H1 (cell line): ENCODE measurements around the gene WDR19.

Source experiments
- CTCF ChIP-seq, 3 experiments: IDR thresholded peaks; 1 replicate in 2 of 3; 2 replicates in 1 of 3; pipeline versions ENCODE4 v1.5.1 to v1.6.1; 2011; ENCODE audit warnings: low read length in 3 of 3, mild to moderate bottlenecking in 3 of 3, inconsistent platforms in 2 of 3, low read depth in 1 of 3, moderate library complexity in 1 of 3; ENCODE audit not compliant: insufficient read depth in 1 of 3; ENCODE audit errors: control extremely low read depth in 1 of 3
- EGR1 ChIP-seq: IDR thresholded peaks from 2 replicates; pipeline ENCODE4 v1.6.1; 2011; ENCODE audit warnings: low read depth, low read length, borderline replicate concordance
- EP300 ChIP-seq, 2 experiments: IDR thresholded peaks; 1 replicate in 1 of 2; 2 replicates in 1 of 2; pipeline ENCODE4 v1.6.1; 2011 to 2012; ENCODE audit warnings: low read depth in 2 of 2, low read length in 2 of 2, mild to moderate bottlenecking in 2 of 2, borderline replicate concordance in 1 of 2, inconsistent platforms in 1 of 2, moderate library complexity in 1 of 2
- HDAC2 ChIP-seq, 2 experiments: fragments of 300-600 bp in 1 of 2; sonication (generic) in 1 of 2; IDR thresholded peaks; 2 replicates each; pipeline ENCODE4 v1.6.1; 2011 to 2012; ENCODE audit warnings: low read depth in 2 of 2, low read length in 2 of 2, mild to moderate bottlenecking in 2 of 2, moderate library complexity in 2 of 2, borderline replicate concordance in 1 of 2, inconsistent platforms in 1 of 2
- PHF8 ChIP-seq: fragments of 200-600 bp; sonication (generic); conservative IDR thresholded peaks from 2 replicates; pipeline ENCODE4 v1.7.1; 2012; ENCODE audit warnings: low read depth, mild to moderate bottlenecking, inconsistent platforms, low read length, moderate library complexity
- POLR2A ChIP-seq, 2 experiments: IDR thresholded peaks; 1 replicate in 1 of 2; 2 replicates in 1 of 2; pipeline ENCODE4 v1.6.1; 2011; ENCODE audit warnings: low read depth in 2 of 2, low read length in 2 of 2, mild to moderate bottlenecking in 2 of 2; ENCODE audit errors: control extremely low read depth in 1 of 2
- POLR2AphosphoS5 ChIP-seq: IDR thresholded peaks from 2 replicates; pipeline ENCODE4 v1.6.1; 2011; ENCODE audit warnings: low read depth, low read length
- RAD21 ChIP-seq, 2 experiments: IDR thresholded peaks in 1 of 2; conservative IDR thresholded peaks in 1 of 2; 2 replicates each; pipeline ENCODE4 v1.6.1; 2011; ENCODE audit warnings: low read depth in 2 of 2, low read length in 2 of 2, improper control_type of control experiment in 1 of 2, inconsistent platforms in 1 of 2, mild to moderate bottlenecking in 1 of 2, moderate library complexity in 1 of 2
- RFX5 ChIP-seq: IDR thresholded peaks from 2 replicates; pipeline ENCODE4 v1.6.1; 2011; ENCODE audit warnings: low read depth, low read length, improper control_type of control experiment, borderline replicate concordance

GRCh38 chr4:39285853-39286252 is 103.5 kb downstream of the WDR19 start:
- TF ChIP-seq CTCF (IDR thresholded peaks at IDR 0.05; ENCODE audit: control extremely low read depth in 1 of 3, insufficient read depth in 1 of 3, low read depth in 1 of 3, low read length in 3 of 3) (no peak), POLR2A (IDR thresholded peaks at IDR 0.05; ENCODE audit: control extremely low read depth in 1 of 2, low read depth in 2 of 2, low read length in 2 of 2) (no peak), EP300 (IDR thresholded peaks at IDR 0.05; ENCODE audit: borderline replicate concordance in 1 of 2, low read depth in 2 of 2, low read length in 2 of 2) (no peak), RFX5 (no peak), HDAC2 (IDR thresholded peaks at IDR 0.05; ENCODE audit: borderline replicate concordance in 1 of 2, low read depth in 2 of 2, low read length in 2 of 2) (no peak), PHF8 (no peak), RAD21 (IDR thresholded peaks at IDR 0.05 in 1 of 2, conservative IDR thresholded peaks at IDR 0.05 in 1 of 2; ENCODE audit: low read depth in 2 of 2, low read length in 2 of 2) (no peak), POLR2AphosphoS5 (no peak), EGR1 (no peak)
